Activated CD4-positive, alpha-beta T cell treated with anti-CD3 and anti-CD28 coated beads, Interleukin-2, amount 10 ng/mL, durations not matched to agents 24 days and 14 days (primary cell): ENCODE data around the gene UGT2B28. TPM values are rescaled to one million over a fixed set of nuclear protein-coding genes. Genes with fewer than 3 reads are reported as not detected.
"Not testable (repeated sequence)": the region's sequence is repeated elsewhere in the genome, so short reads cannot be mapped to it uniquely, and the experiment has no call there.

Source experiments
- DNase-seq: peaks from one replicate; pipeline ENCODE4 v3.0.0; 2022
- H3K27ac Mint-ChIP-seq: one replicate; pipeline ENCODE4 v1.8.0; 2022; ENCODE audit warnings: mild to moderate bottlenecking, mixed read lengths
- H3K27me3 Mint-ChIP-seq: one replicate; pipeline ENCODE4 v1.8.0; 2022; ENCODE audit warnings: mixed read lengths
- H3K36me3 Mint-ChIP-seq: one replicate; pipeline ENCODE4 v1.8.0; 2022; ENCODE audit warnings: low read depth, mild to moderate bottlenecking, mixed read lengths
- H3K4me1 Mint-ChIP-seq: one replicate; pipeline ENCODE4 v1.8.0; 2021; ENCODE audit warnings: mixed read lengths
- H3K4me3 Mint-ChIP-seq: one replicate; pipeline ENCODE4 v1.8.0; 2022; ENCODE audit warnings: mild to moderate bottlenecking, moderate library complexity, mixed read lengths
- H3K9me3 Mint-ChIP-seq: one replicate; pipeline ENCODE4 v1.8.0; 2021; ENCODE audit warnings: mixed read lengths
- intact Hi-C: fragments of 100-400 bp; cut with micrococcal nuclease; formaldehyde crosslinking; loops from one replicate; pipeline ENCODE4 v1.15.1; 2023
- total RNA-seq: library from RNA; stranded (reverse); gene quantifications from 2 replicates; pipeline ENCODE4 v1.2.3, GENCODE V29; 2022

Gene UGT2B28
- total RNA-seq, 1 donor from 2014 or later = not detected

DNA sequence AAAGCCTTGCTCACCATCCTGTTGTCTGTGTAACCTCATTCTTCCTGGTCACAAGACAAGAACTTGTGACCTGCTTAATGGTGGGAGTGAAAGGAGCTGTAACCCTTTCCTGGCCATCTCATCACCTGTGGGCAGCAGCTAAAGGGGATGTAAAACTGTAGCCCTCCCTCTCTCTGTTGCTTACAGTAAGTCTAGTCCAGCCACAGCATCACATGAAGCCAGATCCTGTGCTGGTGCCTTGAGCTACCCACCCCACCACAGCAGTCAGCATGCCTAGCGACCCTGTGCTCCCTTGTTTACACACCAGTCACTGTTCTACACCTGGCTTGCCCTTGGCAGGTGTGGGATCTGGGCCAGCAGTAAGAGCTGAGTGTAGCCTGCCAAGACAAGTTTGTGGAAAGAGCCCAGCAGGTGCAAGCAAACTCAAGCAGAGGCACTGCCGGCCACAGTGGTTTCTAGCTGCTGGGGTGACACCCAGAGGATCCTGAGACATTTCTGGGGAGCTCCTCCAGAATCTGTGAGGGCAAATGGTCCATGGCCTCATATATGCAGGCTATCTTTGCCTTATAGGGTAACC lies 41.0 kb downstream of the UGT2B28 start:
- intact Hi-C loops = no loop called here
- H3K27me3 Mint-ChIP-seq = no peaks in the 10 kb centered on the region
- no peaks in the 10 kb centered on the region for H3K9me3 Mint-ChIP-seq
- DNase-seq = no peak
- no peaks in the 10 kb centered on the region for H3K4me1 Mint-ChIP-seq
- H3K4me3 Mint-ChIP-seq = no peak overlapping the region
- H3K27ac Mint-ChIP-seq = no peak overlapping the region
- no peaks in the 10 kb centered on the region for H3K36me3 Mint-ChIP-seq

DNA sequence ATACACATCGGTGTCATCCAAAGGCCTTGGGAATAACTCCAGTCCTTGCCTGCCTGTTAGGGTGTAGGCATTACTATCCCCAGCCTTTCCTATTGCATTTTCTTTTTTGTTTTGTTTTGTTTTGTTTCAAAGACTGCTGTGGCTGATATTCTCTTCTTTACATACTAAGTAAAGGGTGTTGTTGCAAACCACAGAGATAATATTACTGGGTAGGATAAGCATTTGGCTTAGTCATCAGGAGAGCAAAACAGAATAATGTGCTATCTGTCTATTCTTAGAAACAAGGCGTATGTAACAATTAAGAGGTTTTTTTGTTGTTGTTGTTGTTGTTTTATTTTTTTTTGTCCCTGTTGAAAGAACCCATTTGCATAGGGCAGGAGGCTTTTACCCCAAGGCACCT lies 41.8 kb downstream of the UGT2B28 start:
- no peak for DNase-seq
- no peak overlapping the region for H3K4me3 Mint-ChIP-seq
- H3K27me3 Mint-ChIP-seq = no peaks in the 10 kb centered on the region
- no peaks in the 10 kb centered on the region for H3K36me3 Mint-ChIP-seq
- no peak overlapping the region for H3K27ac Mint-ChIP-seq
- intact Hi-C loops = no loop called here
- no peaks in the 10 kb centered on the region for H3K9me3 Mint-ChIP-seq
- no peaks in the 10 kb centered on the region for H3K4me1 Mint-ChIP-seq

DNA sequence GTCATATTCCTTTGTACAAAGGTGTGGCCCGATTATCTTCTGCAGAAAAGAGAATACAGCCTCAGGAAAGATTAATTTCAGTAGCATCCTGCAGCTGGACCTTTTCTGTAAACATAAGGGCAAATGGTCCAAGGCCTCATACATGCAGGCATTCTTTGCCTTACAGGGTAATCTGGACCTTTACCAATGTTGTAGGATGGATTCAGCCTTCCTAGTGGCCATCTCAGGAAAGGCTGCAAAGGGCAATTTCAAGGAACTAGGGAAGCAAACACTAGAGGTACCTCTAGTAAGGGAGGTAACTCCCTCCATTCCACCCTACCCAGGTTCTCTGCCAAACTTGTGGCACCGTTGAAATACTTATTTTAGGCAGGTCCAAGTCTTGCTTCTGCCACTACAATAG lies 43.0 kb downstream of the UGT2B28 start:
- no peak overlapping the region for H3K4me3 Mint-ChIP-seq
- H3K27me3 Mint-ChIP-seq = no peaks in the 10 kb centered on the region
- no peaks in the 10 kb centered on the region for H3K36me3 Mint-ChIP-seq
- H3K4me1 Mint-ChIP-seq = no peaks in the 10 kb centered on the region
- DNase-seq = no peak
- intact Hi-C loops = no loop called here
- H3K9me3 Mint-ChIP-seq = no peaks in the 10 kb centered on the region
- H3K27ac Mint-ChIP-seq = no peak overlapping the region

DNA sequence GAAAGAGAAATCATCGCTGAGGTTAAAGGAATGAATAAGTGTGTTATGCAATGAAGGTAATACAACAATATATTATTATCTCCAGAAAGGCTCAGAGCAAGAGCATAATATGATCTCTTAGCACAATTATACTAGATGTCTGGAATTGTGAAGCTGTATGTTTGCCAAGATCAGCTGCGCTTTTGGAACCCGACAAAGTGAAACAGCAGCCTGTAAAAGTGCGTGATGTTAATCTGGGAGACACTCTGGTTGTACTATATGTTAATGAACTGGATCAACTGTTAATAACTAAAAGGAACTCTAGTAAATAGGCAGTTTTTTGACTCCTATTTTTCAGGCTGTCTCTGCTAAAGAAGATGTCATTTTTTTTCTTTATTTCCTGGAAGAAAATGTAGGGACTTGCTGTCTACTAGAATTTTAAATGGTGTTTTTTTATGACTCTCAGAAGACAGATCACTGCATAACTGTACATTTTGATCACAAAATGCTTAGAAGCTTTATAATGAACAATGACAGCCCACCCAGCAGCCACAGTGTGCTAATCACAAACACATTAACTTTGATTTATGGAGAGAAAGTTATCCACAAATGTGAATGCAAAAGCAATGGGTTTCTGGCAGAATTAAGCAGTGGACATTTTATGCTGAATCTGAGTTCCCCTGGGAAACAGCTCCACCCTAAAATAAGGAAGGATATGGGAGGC lies 50.2 kb downstream of the UGT2B28 start:
- Mint-ChIP-seq H3K4me3 (no peak overlapping the region), H3K27ac (no peak overlapping the region), H3K9me3 (no peaks in the 10 kb centered on the region), H3K36me3 (no peaks in the 10 kb centered on the region), H3K27me3 (no peaks in the 10 kb centered on the region), H3K4me1 (no peaks in the 10 kb centered on the region)
- no peak for DNase-seq
- intact Hi-C loops = no loop called here

DNA sequence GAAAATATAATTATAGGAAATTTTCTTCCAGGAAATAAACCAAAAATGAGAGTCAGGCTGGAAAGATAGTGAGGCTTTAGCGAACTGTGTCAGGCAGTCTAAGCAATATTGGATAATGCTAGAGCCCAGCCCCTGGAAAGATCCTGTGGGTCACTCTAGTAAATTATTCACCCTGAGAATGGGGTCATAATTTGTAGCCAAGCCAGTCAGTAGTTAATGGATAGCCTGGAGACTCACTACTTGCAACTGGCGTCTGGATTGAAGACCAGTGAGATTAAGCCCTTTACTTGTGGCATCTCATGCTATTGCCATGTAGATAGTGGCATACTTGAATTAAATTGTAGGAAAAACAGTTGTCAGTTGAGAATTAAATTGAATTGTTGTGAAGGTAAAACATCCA lies 51.0 kb downstream of the UGT2B28 start:
- H3K9me3 Mint-ChIP-seq, H3K36me3 Mint-ChIP-seq, H3K4me3 Mint-ChIP-seq, H3K27ac Mint-ChIP-seq, intact Hi-C loops, H3K4me1 Mint-ChIP-seq, H3K27me3 Mint-ChIP-seq, DNase-seq: not testable (repeated sequence)

DNA sequence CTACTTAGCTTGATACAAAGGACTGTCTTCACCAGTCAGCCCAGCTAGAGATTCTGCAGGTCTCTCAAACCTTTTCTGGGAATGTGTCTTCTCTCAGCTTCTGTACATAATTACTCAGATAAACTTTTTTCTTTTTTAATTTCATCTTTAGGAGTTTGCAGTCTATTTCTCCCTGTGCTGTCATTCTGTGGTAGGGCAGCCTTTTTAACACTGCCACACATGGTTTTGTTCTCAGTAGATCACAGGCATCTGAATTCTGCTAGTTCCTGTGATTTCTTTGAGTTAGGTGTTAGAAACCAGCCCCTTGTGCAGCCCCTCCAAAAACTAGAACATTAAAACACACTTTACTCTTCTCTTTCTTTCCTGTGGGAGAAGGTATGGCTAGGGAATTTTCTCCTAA lies 55.2 kb downstream of the UGT2B28 start:
- H3K9me3 Mint-ChIP-seq, DNase-seq, H3K36me3 Mint-ChIP-seq, H3K27ac Mint-ChIP-seq, H3K4me3 Mint-ChIP-seq, H3K27me3 Mint-ChIP-seq, intact Hi-C loops, H3K4me1 Mint-ChIP-seq: not testable (repeated sequence)

DNA sequence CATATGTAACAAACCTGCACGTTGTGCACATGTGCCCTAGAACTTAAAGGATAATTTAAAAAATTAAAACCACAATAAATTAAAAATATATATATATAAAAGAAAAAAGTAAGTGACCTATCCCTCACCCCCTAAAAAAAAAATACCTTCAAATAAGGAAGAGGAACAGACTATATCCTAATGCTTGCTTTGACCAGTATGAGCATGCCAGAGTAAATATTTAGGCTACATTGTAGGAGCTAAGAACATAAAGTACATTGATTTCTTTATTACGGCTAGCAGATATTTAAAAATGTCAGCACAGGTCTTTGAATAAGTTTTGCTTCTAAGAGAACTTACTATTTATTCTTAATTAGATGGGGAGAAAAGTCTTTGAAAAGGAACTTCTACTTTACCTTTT lies 62.8 kb downstream of the UGT2B28 start:
- H3K4me1 Mint-ChIP-seq, H3K27me3 Mint-ChIP-seq, H3K4me3 Mint-ChIP-seq, DNase-seq, intact Hi-C loops, H3K36me3 Mint-ChIP-seq, H3K27ac Mint-ChIP-seq, H3K9me3 Mint-ChIP-seq: not testable (repeated sequence)

DNA sequence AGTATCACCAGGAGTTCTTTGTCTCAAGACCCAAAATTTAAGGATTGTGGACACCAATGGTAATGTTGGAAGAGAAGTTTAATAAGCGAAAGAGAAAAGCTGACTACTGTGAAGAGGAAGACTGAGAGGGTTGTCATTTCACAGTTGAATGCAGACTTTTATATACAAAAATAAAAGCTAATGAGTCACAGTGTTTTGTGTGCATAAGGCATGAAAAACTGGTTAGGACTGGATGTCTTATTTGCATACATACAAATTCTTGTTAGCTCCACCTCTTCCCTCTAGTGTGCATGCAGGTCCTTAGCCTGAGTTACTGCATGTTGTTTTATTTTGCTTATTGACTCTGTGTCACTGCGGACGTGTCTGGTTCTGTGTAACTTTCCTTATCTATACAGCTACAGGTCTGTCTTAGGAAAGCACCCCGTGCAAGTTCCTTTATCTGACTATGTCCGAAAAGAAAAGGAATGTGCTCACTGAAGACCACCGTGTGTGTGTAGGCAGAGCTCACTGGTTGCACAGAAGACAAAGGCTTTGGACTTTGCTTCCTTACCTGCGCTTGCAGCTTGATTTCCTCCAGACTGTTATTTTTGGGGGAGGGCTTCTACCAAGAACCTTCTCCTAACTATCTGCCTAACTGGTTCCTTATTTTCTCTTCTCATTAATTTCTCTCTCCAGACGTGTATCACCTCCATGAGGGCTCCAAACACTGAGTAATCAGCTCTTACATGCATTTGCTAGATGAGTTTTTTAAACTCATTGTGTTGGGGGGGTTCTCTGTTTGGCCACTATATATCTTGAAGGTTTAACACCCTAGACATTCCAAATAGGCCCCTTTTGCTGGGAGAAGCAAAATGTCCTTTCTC lies 63.5 kb downstream of the UGT2B28 start:
- intact Hi-C loops, H3K27ac Mint-ChIP-seq, H3K4me1 Mint-ChIP-seq, H3K4me3 Mint-ChIP-seq, DNase-seq, H3K36me3 Mint-ChIP-seq, H3K9me3 Mint-ChIP-seq, H3K27me3 Mint-ChIP-seq: not testable (repeated sequence)

Other genes starting within 250 kb of the UGT2B28 start
- not detected in 2 replicates for gene UGT2B7, start 184.0 kb upstream of the UGT2B28 start, total RNA-seq
- gene UGT2B11, start 65.7 kb upstream of the UGT2B28 start, total RNA-seq = not detected in 2 replicates
- gene UGT2B4, start 215.4 kb downstream of the UGT2B28 start, total RNA-seq = not detected in 2 replicates